C4-2B (cell line): ENCODE data around the gene ITPR2.
"Not testable (repeated sequence)": the region's sequence is repeated elsewhere in the genome, so short reads cannot be mapped to it uniquely, and the experiment has no call there.

Source experiments
- H3K27ac ChIP-seq: fragments of 450-650 bp; 2 replicates; pipeline ENCODE4 v1.5.1; 2017
- CTCF ChIP-seq: fragments of 450-650 bp; conservative IDR thresholded peaks from 2 replicates; pipeline ENCODE4 v1.5.1; 2017; ENCODE audit warnings: mild to moderate bottlenecking
- ZFX ChIP-seq: fragments of 450-650 bp; IDR thresholded peaks from 2 replicates; pipeline ENCODE4 v1.6.1; 2017

ITPR2 gene

GRCh38 chr12:26318661-26319068 lies 514.3 kb downstream of the ITPR2 start:
- TF ChIP-seq ZFX, result no peak
- TF ChIP-seq CTCF, result no peak
- no peak overlapping the region for H3K27ac ChIP-seq

- no peak for TF ChIP-seq CTCF
- no peak for TF ChIP-seq ZFX
- H3K27ac ChIP-seq, result no peak overlapping the region
These were observed 514.9 kb downstream of the ITPR2 start for GRCh38 chr12:26317942-26318575.

GRCh38 chr12:26314103-26314502 lies 518.9 kb downstream of the ITPR2 start:
- not testable (repeated sequence) for H3K27ac ChIP-seq

GRCh38 chr12:26310489-26310888 lies 522.5 kb downstream of the ITPR2 start:
- H3K27ac ChIP-seq, result not testable (repeated sequence)

- H3K27ac ChIP-seq, result no peak overlapping the region
- TF ChIP-seq ZFX (no peak), CTCF (peak; percentile 51)
These were observed 523.4 kb downstream of the ITPR2 start for GRCh38 chr12:26309634-26310033.

GRCh38 chr12:26304273-26304672 lies 528.7 kb downstream of the ITPR2 start:
- no peak for TF ChIP-seq CTCF
- TF ChIP-seq ZFX, result no peak
- H3K27ac ChIP-seq, result no peak overlapping the region

GRCh38 chr12:26303418-26303817 lies 529.6 kb downstream of the ITPR2 start:
- H3K27ac ChIP-seq, result no peak overlapping the region
- TF ChIP-seq CTCF (no peak), ZFX (no peak)

- TF ChIP-seq CTCF, result no peak
- no peak for TF ChIP-seq ZFX
- no peak overlapping the region for H3K27ac ChIP-seq
These were observed 530.2 kb downstream of the ITPR2 start for GRCh38 chr12:26302776-26303175.
